Neural cell (in vitro differentiated cells): ENCODE measurements around the gene UBE2F. TPM values are rescaled to one million over a fixed set of nuclear protein-coding genes. Genes with fewer than 3 reads are reported as not detected.

Experiments
- H2AFZ ChIP-seq: fragments of 200-600, 300-800 bp; sonication (generic), shearing (Covaris generic); 2 replicates; pipeline ENCODE4 v1.6.0; 2014; ENCODE audit warnings: low read depth, mild to moderate bottlenecking, antibody characterized with exemption, low read length, moderate library complexity
- H3F3A ChIP-seq: fragments of 200-600 bp; shearing (Covaris generic); 2 replicates; pipeline ENCODE4 v1.6.1; 2016; ENCODE audit warnings: mild to moderate bottlenecking, moderate library complexity, mixed read lengths, antibody characterized with exemption, low read length; ENCODE audit not compliant: insufficient read depth, poor library complexity, severe bottlenecking
- H3K27ac ChIP-seq: fragments of 200-600, 300-800 bp; sonication (generic), shearing (Covaris generic); 2 replicates; pipeline ENCODE4 v1.5.1; 2014; ENCODE audit warnings: mild to moderate bottlenecking, low read length, moderate library complexity
- H3K27me3 ChIP-seq: fragments of 300-800, 200-600 bp; sonication (generic), shearing (Covaris generic); 2 replicates; pipeline ENCODE4 v1.6.0; 2014; ENCODE audit warnings: mild to moderate bottlenecking, low read depth, low read length, moderate library complexity; ENCODE audit not compliant: insufficient read depth
- H3K36me3 ChIP-seq: fragments of 300-800, 200-600 bp; sonication (generic), shearing (Covaris generic); 2 replicates; pipeline ENCODE4 v1.5.1; 2014; ENCODE audit warnings: mild to moderate bottlenecking, antibody characterized with exemption, low read length, moderate library complexity; ENCODE audit not compliant: insufficient read depth
- H3K4me2 ChIP-seq: fragments of 300-800, 200-600 bp; sonication (generic), shearing (Covaris generic); 2 replicates; pipeline ENCODE4 v1.6.0; 2014; ENCODE audit warnings: mild to moderate bottlenecking, low read length
- H3K4me3 ChIP-seq: fragments of 300-800, 200-600 bp; sonication (generic), shearing (Covaris generic); 2 replicates; pipeline ENCODE4 v1.5.1; 2014; ENCODE audit warnings: mild to moderate bottlenecking, low read length, moderate library complexity
- H3K79me2 ChIP-seq: fragments of 200-600 bp; shearing (Covaris generic); replicated peaks from 2 replicates; pipeline ENCODE4 v1.6.0; 2014; ENCODE audit warnings: mild to moderate bottlenecking, low read length, moderate library complexity; ENCODE audit not compliant: insufficient read depth
- H3K9ac ChIP-seq: fragments of 300-800, 200-600 bp; sonication (generic), shearing (Covaris generic); 2 replicates; pipeline ENCODE4 v1.6.1; 2016; ENCODE audit warnings: mild to moderate bottlenecking, low read length, mixed read lengths
- H3K9me2 ChIP-seq: fragments of 200-600 bp; shearing (Covaris generic); 2 replicates; pipeline ENCODE4 v1.6.1; 2016; ENCODE audit warnings: mild to moderate bottlenecking, low read length, mixed read lengths; ENCODE audit not compliant: insufficient read depth
- H3K9me3 ChIP-seq: fragments of 200-600, 300-800 bp; sonication (generic), shearing (Covaris generic); 2 replicates; pipeline ENCODE4 v1.6.1; 2016; ENCODE audit warnings: mild to moderate bottlenecking, mixed run types, low read length, moderate library complexity, mixed read lengths
- H4K20me1 ChIP-seq: fragments of 200-600 bp; shearing (Covaris generic); 2 replicates; pipeline ENCODE4 v1.6.1; 2016; ENCODE audit warnings: mild to moderate bottlenecking, mixed run types; ENCODE audit not compliant: insufficient read depth
- EP300 ChIP-seq: fragments of 450-650 bp; conservative IDR thresholded peaks from 2 replicates; pipeline ENCODE4 v1.6.1; 2014; ENCODE audit warnings: antibody characterized with exemption, mild to moderate bottlenecking, moderate library complexity; ENCODE audit not compliant: poor library complexity, severe bottlenecking
- EZH2 ChIP-seq: fragments of 200-600, 300-800 bp; shearing (Covaris generic), sonication (generic); IDR thresholded peaks from 2 replicates; pipeline ENCODE4 v1.6.1; 2014; ENCODE audit warnings: antibody characterized with exemption, low read length, borderline replicate concordance, mild to moderate bottlenecking; ENCODE audit not compliant: insufficient read depth, poor library complexity, severe bottlenecking
- MXI1 ChIP-seq: fragments of 450-650 bp; conservative IDR thresholded peaks from 2 replicates; pipeline ENCODE4 v1.6.1; 2014; ENCODE audit warnings: antibody characterized with exemption, mild to moderate bottlenecking; ENCODE audit not compliant: poor library complexity, severe bottlenecking
- POLR2AphosphoS5 ChIP-seq: IDR thresholded peaks from 2 replicates; pipeline ENCODE4 v1.6.1; 2012
- RAD21 ChIP-seq: fragments of 450-650 bp; conservative IDR thresholded peaks from 2 replicates; pipeline ENCODE4 v1.6.1; 2014; ENCODE audit warnings: antibody characterized with exemption, mild to moderate bottlenecking, moderate library complexity
- REST ChIP-seq: IDR thresholded peaks from 2 replicates; pipeline ENCODE4 v1.6.1; 2012; ENCODE audit warnings: borderline replicate concordance
- SMC3 ChIP-seq: fragments of 450-650 bp; conservative IDR thresholded peaks from 2 replicates; pipeline ENCODE4 v1.6.1; 2014; ENCODE audit warnings: antibody characterized with exemption, mild to moderate bottlenecking, moderate library complexity; ENCODE audit not compliant: poor library complexity
- TAF1 ChIP-seq: IDR thresholded peaks from 2 replicates; pipeline ENCODE4 v1.6.1; 2012; ENCODE audit warnings: low read depth
- polyA plus RNA-seq: library from polyadenylated mRNA; depleted of rRNA; stranded (reverse); fragments of >200 nt; gene quantifications from 2 replicates; pipeline ENCODE4 v1.2.3, GENCODE V29; 2014
- TF ChIP-seq, protein P1 (sequence below): fragments of 450-650 bp; IDR thresholded peaks from 2 replicates; pipeline ENCODE4 v1.5.1; 2014; ENCODE audit warnings: antibody characterized with exemption, mild to moderate bottlenecking, moderate library complexity; ENCODE audit not compliant: poor library complexity, severe bottlenecking

Gene UBE2F
- polyA plus RNA-seq, 1 donor from 2014 or later, result 65.7 TPM

- TF ChIP-seq EZH2 (no peak), REST (no peak), SMC3 (no peak), MXI1 (no peak), POLR2AphosphoS5 (no peak), RAD21 (no peak), TAF1 (no peak), EP300 (no peak)
- TF ChIP-seq, protein P1, sequence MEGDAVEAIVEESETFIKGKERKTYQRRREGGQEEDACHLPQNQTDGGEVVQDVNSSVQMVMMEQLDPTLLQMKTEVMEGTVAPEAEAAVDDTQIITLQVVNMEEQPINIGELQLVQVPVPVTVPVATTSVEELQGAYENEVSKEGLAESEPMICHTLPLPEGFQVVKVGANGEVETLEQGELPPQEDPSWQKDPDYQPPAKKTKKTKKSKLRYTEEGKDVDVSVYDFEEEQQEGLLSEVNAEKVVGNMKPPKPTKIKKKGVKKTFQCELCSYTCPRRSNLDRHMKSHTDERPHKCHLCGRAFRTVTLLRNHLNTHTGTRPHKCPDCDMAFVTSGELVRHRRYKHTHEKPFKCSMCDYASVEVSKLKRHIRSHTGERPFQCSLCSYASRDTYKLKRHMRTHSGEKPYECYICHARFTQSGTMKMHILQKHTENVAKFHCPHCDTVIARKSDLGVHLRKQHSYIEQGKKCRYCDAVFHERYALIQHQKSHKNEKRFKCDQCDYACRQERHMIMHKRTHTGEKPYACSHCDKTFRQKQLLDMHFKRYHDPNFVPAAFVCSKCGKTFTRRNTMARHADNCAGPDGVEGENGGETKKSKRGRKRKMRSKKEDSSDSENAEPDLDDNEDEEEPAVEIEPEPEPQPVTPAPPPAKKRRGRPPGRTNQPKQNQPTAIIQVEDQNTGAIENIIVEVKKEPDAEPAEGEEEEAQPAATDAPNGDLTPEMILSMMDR, result no peak
- Histone ChIP-seq H3K4me3 (no peak overlapping the region), H3F3A (no peaks in the 10 kb centered on the region), H3K4me2 (no peak overlapping the region), H3K27ac (no peak overlapping the region), H3K36me3 (no peaks in the 10 kb centered on the region), H3K9me2 (no peaks in the 10 kb centered on the region), H3K9ac (no peak overlapping the region), H4K20me1 (no peaks in the 10 kb centered on the region), H2AFZ (no peak overlapping the region), H3K79me2 (no peaks in the 10 kb centered on the region), H3K27me3 (no peaks in the 10 kb centered on the region), H3K9me3 (no peaks in the 10 kb centered on the region)
Measured at GRCh38 chr2:238084761-238085160, 117.9 kb downstream of the UBE2F start.

DNA sequence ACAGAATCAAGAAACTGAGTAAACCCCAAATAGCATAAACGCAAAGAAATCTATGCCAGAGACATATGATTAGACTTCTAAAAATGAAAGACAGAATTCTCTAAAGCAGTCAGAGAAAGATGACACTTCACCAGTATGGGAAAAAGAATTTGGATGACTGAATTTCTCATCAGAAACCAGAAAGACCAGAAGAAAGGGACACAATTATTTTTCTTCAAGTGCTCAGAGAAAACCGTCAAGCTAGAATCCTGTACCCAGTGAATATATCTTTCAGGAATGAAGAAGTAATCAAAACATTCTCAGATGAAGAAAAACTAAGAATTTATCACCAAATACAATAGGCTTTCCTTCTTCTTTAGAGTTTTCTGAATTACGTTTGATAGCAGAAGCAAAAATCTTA, 119.1 kb downstream of the UBE2F start:
- Histone ChIP-seq H3K4me3 (no peak overlapping the region), H2AFZ (no peak overlapping the region), H4K20me1 (no peaks in the 10 kb centered on the region), H3K27me3 (no peaks in the 10 kb centered on the region), H3K79me2 (no peaks in the 10 kb centered on the region), H3K27ac (no peak overlapping the region), H3K9me2 (no peaks in the 10 kb centered on the region), H3K36me3 (no peaks in the 10 kb centered on the region), H3K4me2 (no peak overlapping the region), H3K9ac (no peak overlapping the region), H3F3A (no peaks in the 10 kb centered on the region), H3K9me3 (no peaks in the 10 kb centered on the region)
- no peak for TF ChIP-seq RAD21
- TF ChIP-seq EP300, result no peak

DNA sequence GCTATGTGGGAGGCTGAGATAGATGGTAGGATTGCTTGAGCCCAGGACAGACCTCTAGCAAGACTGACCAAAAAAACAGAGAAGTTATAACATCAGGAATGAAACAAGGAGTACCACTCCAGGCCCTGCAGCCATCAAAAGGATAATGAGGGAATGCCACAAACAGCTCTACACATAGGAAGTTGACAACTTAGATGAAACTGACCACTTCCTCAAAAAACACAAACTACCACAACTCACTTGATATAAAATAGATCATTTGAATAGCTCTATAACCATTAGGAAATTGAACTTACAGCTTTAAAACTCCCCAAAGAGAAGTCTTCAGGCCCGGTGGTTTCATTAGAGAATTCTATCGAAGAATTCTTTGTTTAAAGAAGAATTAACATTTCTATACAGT, 120.4 kb downstream of the UBE2F start:
- Histone ChIP-seq H3K79me2 (no peaks in the 10 kb centered on the region), H3K9me2 (no peaks in the 10 kb centered on the region), H3K27me3 (no peaks in the 10 kb centered on the region), H3K36me3 (no peaks in the 10 kb centered on the region), H3K4me2 (no peak overlapping the region), H3K27ac (no peak overlapping the region), H3K9ac (no peak overlapping the region), H4K20me1 (no peaks in the 10 kb centered on the region), H2AFZ (no peak overlapping the region), H3K9me3 (no peaks in the 10 kb centered on the region), H3F3A (no peaks in the 10 kb centered on the region), H3K4me3 (no peak overlapping the region)
- TF ChIP-seq REST, result no peak
- TF ChIP-seq TAF1, result no peak
- TF ChIP-seq, protein P1, result no peak
- no peak for TF ChIP-seq EZH2
- TF ChIP-seq MXI1, result no peak
